Tibial nerve (tissue), 4 donors: Measurements from ENCODE around the gene ACAT2.

ENCODE experiments used
- EP300 ChIP-seq, 2 donors: sonication (generic); formaldehyde crosslinking; IDR thresholded peaks; one replicate each; pipeline ENCODE4 v1.6.1; 2017; ENCODE audit warnings: antibody characterized with exemption in 2 of 2, mild to moderate bottlenecking in 1 of 2
- POLR2A ChIP-seq, 2 donors: fragments of 450-650 bp; IDR thresholded peaks; one replicate each; pipeline ENCODE4 v1.6.1; 2017; ENCODE audit warnings: antibody characterized with exemption in 2 of 2, mild to moderate bottlenecking in 2 of 2, moderate library complexity in 2 of 2
- TF ChIP-seq, protein P1 (sequence below), 5 experiments: fragments of 200-600 bp in 3 of 5; fragments of 450-650 bp in 2 of 5; sonication (generic) in 3 of 5; IDR thresholded peaks; one replicate each; pipeline ENCODE4 v1.5.1; 2016 to 2019; ENCODE audit warnings: antibody characterized with exemption in 5 of 5, mild to moderate bottlenecking in 3 of 5, moderate library complexity in 2 of 5

DNA sequence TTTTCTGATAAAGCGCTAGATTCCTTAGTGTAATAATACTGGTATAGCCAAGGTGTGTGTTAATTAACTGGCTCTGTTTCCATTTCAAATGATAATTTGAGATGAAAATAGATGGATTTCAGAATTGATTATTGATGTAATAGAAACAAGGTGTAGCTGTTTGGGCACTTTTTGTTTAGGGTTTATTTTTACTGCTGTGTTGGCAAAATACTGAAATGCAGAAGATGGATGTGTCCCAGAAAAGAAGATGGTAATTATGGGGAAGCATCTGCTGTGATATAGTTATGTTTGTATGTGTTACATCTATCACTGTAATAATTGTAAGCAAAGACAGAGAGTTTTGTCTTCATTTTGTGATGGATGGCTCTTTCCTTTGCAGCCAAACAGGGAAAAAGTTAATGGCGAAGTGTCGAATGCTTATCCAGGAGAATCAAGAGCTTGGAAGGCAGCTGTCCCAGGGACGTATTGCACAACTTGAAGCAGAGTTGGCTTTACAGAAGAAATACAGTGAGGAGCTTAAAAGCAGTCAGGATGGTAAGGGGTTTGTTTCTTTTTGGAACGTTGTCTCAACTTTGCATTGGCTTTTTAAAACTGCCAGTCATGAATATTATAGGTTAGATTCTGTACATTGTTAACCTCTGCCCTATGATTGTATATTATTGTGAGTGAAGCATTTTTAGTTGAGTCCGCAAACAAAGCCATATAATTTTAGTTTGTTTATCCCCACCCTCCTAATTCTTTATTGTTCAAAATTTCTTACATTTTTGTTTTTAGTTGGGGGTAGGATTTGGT lies 8.6 kb upstream of the ACAT2 start:
- TF ChIP-seq, protein P1, sequence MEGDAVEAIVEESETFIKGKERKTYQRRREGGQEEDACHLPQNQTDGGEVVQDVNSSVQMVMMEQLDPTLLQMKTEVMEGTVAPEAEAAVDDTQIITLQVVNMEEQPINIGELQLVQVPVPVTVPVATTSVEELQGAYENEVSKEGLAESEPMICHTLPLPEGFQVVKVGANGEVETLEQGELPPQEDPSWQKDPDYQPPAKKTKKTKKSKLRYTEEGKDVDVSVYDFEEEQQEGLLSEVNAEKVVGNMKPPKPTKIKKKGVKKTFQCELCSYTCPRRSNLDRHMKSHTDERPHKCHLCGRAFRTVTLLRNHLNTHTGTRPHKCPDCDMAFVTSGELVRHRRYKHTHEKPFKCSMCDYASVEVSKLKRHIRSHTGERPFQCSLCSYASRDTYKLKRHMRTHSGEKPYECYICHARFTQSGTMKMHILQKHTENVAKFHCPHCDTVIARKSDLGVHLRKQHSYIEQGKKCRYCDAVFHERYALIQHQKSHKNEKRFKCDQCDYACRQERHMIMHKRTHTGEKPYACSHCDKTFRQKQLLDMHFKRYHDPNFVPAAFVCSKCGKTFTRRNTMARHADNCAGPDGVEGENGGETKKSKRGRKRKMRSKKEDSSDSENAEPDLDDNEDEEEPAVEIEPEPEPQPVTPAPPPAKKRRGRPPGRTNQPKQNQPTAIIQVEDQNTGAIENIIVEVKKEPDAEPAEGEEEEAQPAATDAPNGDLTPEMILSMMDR (IDR thresholded peaks at IDR 0.05), result no peak
- TF ChIP-seq POLR2A (IDR thresholded peaks at IDR 0.05) (no peak), EP300 (IDR thresholded peaks at IDR 0.05) (no peak)
